HG03159 (cell line): ENCODE measurements around the gene TNFRSF8.

Experiments
- ATAC-seq: cut with Tn5 transposase; IDR thresholded peaks from one replicate; pipeline ENCODE4 v1.9.1; 2021; ENCODE audit warnings: mild to moderate bottlenecking, moderate library complexity; ENCODE audit not compliant: unreplicated experiment

TNFRSF8 gene

DNA sequence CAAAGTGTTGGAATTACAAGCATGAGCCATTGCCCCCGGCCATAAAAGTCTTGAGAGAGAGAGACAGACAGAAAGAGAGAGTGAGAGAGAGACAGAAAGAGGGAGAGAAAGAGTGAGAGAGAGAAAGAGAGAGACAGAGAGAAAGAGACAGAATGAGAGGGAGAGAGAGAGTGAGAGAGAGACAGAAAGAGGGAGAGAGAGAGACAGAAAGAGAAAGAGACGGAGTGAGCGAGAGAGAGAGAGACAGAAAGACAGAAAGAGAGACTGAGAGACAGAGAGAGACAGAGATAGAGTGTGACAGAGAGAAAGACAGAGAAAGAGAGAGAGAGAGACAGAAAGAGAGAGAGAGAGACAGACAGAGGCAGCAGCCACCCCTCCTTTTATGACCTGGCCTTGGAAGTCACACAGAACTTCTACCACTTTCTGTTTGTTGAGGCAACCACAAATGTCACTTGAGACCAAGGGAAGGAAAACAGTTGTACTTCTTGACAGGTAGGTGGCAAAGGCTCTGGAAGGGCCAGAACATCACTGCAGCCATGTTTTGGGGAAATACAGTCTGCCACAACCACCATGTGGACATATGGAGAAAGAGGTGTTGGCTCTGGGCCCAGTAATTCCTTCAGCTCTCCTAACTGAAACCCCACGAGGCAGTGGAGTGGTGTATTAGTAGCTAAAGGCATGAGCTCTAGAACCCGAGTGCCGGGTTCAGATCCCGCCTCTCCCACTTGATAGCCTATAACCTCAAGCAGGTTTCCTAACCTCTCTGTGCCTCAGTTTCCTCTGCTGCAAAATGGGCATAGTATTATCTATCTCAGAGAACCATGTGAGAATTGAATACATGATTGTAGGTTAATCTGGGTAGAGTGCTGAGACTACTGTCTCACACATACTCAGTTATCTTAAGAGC is 50.6 kb downstream of the TNFRSF8 start:
- ATAC-seq = no peak

DNA sequence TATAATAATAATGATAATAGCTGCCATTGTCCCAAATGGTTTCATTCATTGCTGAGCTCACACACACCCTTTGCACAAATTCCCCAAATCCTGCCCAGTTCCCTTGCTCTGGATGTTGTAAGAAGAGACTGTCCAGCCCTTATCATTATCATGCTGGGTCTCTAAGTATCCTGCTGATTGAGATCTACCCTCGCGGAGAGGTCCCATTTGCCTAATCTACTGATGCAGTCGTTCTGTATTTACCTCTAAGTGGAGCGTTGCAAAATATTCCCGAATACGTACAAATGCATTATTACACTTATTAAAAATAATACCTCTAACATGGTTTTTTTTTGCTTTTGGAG is 51.2 kb downstream of the TNFRSF8 start:
- no peak for ATAC-seq

DNA sequence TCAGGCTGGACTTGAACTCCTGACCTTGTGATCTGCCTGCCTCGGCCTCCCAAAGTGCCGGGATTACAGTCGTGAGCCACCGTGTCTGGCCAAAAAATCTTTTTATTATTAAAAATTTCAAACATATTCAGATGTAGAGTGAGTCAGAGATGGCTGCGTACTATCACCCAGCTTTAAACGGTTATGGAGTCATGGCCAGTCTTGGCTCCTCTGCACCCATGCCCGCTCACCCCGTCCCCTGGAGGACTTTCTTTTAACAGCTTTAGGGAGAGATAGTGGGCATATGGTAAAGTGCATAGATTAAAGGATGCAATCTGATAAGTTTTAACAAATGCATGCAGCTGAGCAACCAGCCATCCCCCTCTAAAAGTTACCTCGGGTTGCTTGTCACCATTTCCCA is 51.8 kb downstream of the TNFRSF8 start:
- no peak for ATAC-seq

DNA sequence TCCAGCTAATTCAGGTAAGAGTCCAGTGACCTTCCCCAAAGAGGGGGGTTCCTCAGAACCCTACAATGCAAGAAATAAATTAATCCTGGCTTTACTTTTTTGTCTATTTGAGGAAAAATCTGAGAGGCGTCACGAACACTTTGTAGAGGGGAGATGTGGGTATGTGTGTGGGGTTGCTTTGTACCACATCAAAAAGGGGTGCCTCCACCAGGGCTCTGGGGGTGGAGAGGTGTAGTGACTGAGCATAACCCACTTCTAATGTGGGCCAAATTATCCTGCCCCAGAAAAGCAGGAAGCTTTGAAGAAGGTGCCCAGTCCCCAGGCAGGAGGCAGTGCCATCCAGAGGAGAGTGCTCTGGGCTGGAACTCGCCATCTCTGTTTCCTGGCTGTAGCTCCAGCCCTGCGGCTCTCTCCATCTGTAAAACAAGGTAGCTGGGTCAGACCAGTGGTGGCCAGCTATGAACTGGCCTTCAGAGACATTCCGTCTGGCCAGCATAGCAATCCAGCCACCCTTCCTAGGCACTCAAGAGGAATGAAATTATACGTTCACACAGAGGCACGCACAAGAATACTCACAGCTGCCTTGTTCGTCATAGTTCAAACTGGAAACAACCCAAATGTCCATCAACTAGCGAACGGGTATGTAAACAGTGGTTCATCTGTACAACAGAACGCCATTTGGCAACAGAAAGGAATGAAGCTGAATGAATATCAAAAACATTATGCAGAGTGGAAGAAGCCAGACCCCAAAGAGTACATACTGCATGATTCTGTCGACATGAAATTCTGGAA is 58.3 kb downstream of the TNFRSF8 start:
- ATAC-seq = no peak

DNA sequence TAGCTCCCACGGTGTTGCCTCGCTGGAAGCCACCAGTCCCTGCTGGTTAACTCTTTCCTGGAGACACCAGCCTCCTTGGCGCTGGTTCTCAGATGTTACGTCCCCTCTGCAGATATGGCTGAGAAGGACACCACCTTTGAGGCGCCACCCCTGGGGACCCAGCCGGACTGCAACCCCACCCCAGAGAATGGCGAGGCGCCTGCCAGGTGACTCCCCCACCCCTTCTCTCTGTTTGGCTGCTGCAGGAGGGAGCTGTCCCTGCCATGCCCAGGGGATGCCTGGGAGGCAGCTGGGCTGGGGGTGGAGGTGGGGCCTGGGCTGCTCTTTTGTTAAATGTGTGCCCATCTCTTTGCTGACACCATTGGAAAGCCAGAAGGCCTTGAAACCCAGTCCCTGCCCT is 60.1 kb downstream of the TNFRSF8 start:
- ATAC-seq = no peak

DNA sequence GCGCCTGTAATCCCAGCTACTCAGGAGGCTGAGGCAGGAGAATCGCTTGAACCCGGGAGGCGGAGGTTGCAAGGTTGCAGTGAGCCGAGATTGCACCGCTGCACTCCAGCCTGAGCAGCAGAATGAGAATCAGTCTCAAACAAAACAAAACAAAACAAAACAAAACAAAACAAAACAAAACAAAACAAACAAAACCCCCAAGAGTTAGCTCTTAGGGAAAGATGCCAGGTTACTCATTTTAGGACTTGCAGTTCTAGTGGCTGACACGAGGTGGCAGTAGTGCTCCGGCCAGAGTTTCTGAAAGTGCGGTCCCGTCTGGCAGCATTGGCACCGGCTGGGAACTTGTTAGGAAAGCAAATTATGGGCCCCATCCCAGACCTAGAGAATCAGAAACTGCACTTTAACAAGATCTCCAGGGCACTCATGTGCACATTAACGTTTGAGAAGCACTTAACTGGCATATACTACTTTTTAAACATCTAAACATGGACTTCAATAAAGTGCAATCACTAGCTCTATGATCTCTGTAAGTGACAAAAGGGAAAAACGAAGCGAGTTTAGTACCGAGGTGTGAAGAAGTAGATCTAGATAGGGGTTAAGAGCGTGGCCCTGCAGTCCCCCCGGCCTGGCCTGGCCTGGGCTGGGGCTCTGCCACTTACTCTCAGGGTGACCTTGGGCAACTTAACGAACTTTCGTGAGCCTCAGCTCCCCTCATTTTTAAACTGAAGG is 61.8 kb downstream of the TNFRSF8 start:
- ATAC-seq = no peak

DNA sequence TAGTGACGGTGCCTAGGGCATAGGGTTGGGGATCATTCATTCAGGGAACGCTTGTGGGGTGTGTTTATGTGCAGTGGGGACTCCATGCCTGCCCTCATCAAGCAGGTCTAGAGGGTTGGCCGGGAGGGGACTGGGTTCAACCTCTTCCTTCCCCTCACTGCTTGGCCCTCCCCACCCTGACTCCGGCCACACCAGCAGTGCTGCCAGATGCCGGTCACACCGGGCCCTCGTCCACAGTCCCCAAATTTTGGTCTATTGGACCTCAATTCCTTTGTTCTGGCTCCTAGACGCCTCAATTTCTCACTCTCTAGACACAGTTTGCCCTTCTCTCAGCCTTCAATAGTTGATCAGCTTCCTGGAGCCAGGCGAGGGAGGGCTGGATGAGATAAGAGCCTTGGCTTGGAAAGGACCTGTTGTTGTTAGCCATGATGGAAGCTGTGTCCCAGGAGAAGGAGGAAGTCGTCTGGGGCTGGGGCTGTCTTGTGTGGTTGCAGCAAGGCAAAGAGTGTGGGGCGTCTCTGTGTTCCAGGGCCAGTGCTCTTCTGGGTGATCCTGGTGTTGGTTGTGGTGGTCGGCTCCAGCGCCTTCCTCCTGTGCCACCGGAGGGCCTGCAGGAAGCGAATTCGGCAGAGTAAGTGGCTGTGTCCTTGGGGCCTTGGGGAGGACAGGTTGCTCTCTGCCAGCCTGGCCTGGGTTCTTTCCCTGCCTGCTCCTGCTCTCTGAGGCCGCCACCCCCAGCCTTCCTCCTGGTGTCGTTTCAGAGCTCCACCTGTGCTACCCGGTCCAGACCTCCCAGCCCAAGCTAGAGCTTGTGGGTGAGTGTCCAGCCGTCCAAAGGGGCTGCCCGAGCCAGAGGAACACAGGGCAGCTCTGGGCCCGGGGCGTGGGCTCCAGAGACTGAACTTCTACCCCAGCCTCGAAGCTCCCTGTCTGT is 62.6 kb downstream of the TNFRSF8 start:
- ATAC-seq = no peak

DNA sequence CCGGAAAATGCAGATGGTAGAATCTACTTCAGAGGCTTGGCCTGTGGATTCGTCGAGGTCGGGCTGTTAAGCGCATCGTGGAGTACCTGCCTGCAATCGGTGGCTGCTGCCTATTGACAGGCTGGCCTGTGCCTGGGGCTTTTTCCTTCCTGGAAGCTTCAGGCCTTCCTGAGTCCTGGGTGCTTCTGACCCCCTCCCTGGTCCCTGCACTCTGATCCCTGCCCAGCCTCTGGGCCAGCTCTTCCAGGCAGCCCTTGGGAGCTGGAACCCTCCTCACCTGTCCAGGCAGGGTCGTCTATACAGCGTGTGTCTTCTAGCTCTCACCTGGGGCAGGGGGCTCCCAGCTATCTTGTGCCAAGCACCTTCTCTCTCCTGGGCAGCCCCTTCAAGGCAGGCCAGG is 63.7 kb downstream of the TNFRSF8 start:
- no peak for ATAC-seq

DNA sequence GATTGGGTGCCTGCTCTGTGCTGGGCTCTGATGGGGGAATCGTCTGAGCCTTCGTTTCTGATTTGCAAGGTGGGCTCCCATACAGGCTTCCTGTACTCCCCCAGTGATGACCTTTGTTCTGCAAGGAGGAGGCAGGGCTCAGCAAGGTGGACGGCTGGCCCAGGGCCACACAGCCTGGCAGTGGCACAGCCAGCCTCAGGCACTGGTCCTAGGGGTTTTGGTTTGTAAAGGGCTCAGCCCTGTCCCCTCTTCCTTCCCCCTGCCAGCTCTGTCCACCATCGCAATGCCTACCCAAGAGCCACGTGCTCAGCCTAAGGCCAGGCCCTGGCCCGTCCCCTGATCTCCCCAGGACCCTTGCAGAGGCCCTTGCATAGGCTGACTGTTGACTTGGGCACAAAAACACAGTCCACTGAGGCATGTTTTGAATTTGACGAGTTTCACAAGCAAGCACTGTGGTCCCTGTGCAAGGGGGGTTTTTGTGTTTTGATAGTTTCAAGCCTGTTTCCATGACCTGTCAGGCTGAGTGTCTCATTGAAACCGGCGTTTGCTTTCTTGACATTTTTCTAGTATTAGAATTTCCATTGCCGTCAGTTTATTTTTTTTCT is 64.2 kb downstream of the TNFRSF8 start:
- ATAC-seq = no peak

DNA sequence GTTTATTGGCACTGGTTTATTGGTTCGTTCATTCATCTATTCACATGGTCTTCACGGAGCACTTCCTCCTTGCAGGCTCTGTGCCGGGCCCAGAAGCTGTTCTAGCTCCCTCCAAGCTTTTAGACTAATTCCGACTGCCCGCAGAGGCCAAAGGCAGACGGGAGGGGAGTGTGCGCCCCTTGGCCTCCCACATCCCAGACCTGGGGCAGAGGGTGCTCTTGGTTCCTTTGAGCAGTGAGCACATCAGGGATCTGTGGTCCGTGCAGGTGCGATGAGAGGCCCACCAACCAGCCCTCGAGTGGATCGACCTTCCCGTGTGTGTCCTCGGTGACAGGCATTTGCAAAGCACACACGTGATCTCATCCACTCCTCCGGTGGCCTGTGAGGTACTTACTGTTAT is 65.0 kb downstream of the TNFRSF8 start:
- ATAC-seq = no peak

DNA sequence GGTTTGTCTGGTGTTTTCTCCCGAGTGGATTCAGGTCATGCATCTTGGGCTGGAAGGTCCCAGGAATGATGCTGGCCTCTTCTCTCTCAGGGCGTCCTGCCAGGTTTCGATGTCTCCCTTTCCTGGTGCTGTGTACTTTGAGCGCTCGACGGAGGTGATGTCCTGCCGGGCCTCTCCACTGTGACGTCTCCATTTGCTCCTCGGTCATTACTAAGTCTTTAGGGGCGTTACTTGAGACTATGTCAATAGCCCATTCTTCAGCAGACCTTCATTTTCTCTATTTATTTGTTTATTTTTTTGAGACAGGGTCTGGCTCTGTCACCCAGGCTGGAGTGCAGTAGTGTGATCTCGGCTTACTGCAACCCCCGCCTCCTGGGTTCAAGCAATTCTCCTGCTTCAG is 66.5 kb downstream of the TNFRSF8 start:
- ATAC-seq = no peak

DNA sequence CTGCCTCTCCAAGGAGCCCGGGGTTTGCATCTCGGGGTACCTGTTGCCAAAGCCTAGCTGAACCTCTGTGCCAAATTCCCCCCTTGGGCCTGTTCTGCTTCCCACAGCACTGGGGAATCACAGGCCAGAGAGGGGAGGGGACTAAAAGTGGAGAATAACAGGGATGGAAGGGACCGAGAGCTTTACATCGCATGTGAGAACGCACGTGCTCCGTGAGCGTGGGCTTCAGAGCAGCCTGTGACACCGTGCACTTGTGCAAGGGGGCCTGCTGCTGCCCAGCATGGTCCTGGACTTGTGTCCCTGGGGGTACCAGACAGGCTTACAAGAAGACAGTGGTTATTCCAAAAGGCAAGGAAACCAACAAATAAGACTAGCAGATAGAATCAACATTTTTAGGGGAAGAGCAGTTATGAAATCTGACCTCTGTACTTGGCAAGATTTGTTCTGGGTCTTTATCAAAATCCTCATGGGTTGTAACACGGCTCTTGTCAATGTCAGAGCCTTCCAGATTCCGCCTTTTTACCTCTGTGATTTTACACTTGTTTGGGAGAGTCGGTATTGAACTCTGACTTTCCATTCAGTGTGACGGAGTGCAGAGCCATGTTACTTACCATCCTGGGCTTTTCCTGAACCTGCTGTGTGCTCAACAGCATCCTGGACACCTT is 67.5 kb downstream of the TNFRSF8 start:
- no peak for ATAC-seq

DNA sequence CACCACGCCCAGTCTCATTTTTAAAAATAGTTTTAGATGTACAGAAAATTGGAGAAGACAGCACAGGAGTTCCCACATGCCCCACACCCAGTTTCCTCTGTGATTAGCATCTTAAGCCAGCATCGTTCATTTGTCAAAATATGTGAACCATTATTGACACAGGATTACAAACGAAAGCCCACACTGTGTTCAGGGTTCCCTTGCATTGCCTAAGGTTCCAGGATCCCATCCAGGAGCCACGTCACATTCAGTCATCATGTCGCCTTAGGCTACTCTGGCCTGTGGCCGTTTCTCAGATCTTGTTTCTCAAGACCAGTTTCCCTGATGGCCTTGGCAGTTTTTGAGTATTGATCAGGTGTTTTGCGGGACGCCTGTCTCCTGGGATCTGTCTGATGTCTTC is 69.0 kb downstream of the TNFRSF8 start:
- ATAC-seq = no peak

DNA sequence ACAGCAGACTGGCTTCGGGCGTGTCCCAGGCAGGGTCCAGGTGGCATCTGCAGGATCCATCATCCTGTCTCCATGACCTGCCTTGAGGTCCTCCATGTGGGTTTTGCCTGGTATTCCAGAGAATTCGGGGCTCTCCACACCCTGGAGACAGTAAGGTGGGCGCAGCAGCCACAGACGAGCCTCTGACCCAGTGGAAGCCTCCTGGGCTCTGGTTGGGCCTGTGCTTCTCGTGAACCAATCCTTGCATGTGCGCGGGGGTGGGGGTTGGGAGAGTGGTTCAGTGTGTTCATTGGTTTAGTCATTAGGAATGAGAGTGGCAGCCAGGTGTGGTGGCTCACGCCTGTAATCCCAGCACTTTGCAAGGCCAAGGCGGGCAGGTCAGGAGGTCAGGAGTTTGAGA is 71.6 kb downstream of the TNFRSF8 start:
- no peak for ATAC-seq

DNA sequence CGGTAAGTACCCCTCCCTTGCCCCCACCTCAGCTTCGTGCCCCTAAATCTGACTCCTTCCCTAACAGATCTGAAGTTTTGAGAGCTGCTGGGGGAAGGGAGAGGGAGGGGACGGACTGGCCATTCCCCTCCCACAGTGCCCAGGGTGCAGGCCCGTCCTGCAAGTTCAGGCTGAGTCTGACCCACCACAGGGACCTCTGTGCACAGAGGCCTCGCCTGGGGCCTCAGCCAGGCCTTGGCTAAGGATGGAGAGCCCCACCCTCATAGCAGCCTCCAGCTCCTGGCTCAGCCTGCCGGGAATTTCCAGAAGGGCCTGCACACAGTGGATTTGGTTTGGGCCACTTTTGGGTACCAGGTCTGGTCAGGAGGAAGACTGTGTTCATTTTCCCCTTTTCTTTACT is 72.5 kb downstream of the TNFRSF8 start:
- ATAC-seq = no peak

DNA sequence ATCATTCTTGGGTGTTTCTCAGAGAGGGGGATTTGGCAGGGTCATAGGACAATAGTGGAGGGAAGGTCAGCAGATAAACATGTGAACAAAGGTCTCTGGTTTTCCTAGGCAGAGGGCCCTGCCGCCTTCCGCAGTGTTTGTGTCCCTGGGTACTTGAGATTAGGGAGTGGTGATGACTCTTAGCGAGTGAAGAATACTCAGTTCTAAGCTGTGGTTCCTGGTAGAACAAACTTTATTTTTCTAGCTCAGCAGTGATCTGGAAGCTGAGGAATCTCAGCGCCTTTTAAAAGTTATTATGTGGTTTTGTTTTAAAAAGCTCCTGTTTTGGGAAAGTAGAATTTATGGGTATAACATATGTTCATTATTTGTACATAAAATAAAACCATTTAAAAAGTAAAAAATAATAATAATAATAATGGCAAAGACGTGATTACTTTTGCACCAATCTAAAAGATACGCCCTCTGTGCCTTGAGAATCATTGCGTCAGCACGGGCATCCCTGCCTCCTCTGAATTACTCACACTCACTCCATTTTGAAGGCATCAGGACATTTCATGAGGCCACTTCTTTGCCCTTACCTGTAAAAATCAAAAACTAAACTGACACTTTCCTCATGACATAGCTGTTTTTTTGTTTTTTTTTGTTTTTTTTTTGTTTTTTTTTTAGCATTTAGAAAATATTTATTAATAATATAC is 74.0 kb downstream of the TNFRSF8 start:
- no peak for ATAC-seq

DNA sequence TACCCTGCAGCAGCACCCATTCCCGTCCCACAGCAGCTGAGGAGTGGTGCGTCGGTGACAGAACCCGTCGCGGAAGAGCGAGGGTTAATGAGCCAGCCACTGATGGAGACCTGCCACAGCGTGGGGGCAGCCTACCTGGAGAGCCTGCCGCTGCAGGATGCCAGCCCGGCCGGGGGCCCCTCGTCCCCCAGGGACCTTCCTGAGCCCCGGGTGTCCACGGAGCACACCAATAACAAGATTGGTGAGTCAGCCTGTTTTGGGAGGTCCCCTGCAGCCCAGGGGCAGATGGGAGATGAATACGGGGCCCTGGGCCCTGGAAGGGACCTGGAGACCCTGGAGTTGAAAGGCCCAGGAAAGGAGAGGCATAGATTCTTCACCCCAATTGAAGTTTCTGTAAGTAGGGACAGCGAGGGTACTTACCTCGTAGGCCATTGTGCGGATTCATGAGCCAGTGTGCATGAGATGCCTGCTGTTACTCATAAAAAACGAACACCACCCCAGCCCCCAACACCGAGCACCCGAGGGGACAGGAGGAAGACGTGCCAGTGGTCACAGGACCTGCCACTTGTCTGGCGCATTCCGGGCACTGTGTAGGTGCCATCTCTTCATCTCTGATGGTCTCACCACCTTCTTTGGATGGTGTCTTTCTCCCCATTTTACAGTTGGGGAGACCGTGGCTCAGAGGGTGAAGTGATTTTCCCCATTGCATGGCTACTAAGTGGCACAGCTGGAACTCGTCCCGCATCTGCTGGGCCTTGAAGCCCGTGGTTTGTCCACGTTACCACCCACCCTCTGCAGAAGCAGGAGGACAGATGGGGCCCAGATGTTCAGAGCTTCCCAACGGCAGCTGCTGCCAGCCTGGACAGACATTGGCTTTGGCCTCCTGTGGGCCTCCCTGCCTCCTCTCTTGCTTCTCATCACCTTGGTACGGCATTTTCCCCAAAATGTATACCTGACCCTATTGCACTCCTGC is 75.4 kb downstream of the TNFRSF8 start:
- no peak for ATAC-seq

DNA sequence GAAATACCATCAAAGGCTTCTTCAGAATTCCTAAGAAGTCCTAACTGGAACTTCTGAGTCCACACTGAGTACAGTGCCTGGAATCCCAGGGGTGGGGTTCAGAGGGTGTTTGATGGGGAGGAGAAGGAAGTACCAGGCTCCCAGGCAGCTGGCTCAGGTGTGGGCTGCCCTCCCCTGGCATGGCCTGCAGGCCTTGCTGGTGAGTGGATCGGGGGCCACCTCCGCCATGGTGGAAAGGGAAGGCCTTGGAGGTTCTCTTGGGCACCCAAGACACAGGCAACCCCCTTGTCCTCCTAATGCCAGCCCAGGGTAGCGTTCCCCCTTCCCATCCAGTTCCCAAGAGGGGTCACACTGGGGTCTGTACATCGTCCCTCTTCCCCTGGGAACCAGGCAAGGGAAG is 76.9 kb downstream of the TNFRSF8 start:
- no peak for ATAC-seq
